ENCODE results near the gene ACTG1.

The ACTG1 gene

DNA sequence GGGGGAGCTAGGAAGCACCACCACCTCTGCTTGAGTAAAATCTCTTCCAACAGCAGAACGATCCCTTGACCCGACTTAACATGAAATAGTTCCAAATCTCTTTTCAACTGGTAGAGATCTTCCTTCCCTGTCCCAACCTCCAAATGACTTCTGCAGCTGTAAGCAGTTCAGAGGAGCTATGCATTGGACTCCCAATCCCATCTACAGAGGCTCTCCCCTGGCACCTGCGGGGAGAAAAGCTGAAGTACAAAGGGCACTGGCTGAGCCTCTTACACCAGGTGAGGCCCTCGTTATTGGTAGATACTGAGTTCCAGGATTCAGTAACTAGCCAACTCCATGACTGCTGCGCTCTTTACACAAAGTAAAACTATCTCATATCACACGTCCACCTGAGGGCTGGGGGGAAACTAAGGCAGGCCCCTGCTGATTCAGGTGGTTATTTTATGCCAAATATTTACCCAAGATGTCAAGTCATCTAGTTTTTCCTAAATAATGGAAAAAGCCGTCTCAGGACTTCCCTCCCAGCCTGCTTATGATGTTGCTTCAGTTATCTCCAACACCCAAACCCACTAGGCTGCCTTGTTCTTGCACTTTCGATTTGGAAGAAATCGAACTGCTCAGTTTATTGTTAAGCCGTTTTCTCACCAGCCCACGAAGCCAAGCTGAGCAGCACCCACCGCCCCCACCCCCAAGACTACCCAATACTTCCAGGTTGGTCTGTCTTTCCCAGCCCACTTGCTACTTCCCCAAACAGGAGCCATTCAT lies 3.2 kb downstream of the ACTG1 start:
- no peak for TF ChIP-seq CTCF (IDR thresholded peaks at IDR 0.05; ENCODE audit: insufficient read depth, low read length, poor library complexity, severe bottlenecking)
- Histone ChIP-seq H3K27me3 (replicated peaks; ENCODE audit: control insufficient read depth, insufficient read depth, low read length) (no peaks in the 10 kb centered on the region), H3K36me3 (ENCODE audit: control insufficient read depth, insufficient read depth, low read length) (peaks cover 28% of the 10 kb centered on the region), H3K4me3 (replicated peaks; ENCODE audit: low read depth, low read length) (peak overlapping the region; percentile 83)
- DNase-seq (ENCODE audit: extremely low read depth, insufficient read length), result no peak

DNA sequence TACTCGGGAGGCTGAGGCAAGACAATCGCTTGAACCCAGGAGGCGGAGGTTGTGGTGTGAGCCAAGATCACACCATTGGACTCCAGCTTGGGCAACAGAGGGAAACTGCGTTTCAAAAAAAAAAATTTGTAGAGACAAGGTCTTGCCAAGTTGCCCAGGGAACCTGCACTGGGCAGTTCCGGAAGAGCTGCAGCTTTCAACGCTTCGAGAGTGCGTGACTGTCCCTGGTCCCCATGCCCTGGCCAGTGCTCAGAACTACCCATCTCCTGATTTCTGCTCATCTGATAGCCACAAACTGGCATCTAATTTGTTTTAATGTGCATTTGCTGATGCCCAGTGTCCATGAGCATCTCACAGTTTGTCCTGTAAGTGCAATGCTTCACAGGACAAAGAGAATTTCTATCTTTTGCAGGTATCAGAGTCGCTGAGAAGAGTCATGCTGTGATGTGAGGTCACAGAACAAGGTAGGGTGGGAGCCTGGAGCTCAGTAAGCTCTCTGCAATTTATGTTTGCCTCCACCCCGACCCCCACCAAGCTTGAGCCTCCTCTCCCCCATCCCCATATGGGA lies 3.9 kb downstream of the ACTG1 start:
- no peak for TF ChIP-seq CTCF (IDR thresholded peaks at IDR 0.05; ENCODE audit: insufficient read depth, low read length, poor library complexity, severe bottlenecking)
- DNase-seq (ENCODE audit: extremely low read depth, insufficient read length), result no peak

GRCh38 chr17:81503619-81504018 lies 9.0 kb downstream of the ACTG1 start:
- H3K36me3 ChIP-seq (ENCODE audit: control insufficient read depth, insufficient read depth, low read length), result no peaks in the 10 kb centered on the region
- H3K4me3 ChIP-seq (replicated peaks; ENCODE audit: low read depth, low read length), result no peak overlapping the region
- TF ChIP-seq CTCF (IDR thresholded peaks at IDR 0.05; ENCODE audit: insufficient read depth, low read length, poor library complexity, severe bottlenecking), result no peak
- H3K27me3 ChIP-seq (replicated peaks; ENCODE audit: control insufficient read depth, insufficient read depth, low read length), result peaks cover 2% of the 10 kb centered on the region; the same call in 1 of the 2 replicates
- no peak for DNase-seq (ENCODE audit: extremely low read depth, insufficient read length)

More for the DNA sequence above, 3.9 kb downstream of the ACTG1 start:
- H3K4me3 ChIP-seq (replicated peaks; ENCODE audit: low read depth, low read length), result peak overlapping the region; percentile 83; the same call in 1 of the 2 replicates
- peaks cover 28% of the 10 kb centered on the region for H3K36me3 ChIP-seq (ENCODE audit: control insufficient read depth, insufficient read depth, low read length)
- H3K27me3 ChIP-seq (replicated peaks; ENCODE audit: control insufficient read depth, insufficient read depth, low read length), result no peaks in the 10 kb centered on the region

DNA sequence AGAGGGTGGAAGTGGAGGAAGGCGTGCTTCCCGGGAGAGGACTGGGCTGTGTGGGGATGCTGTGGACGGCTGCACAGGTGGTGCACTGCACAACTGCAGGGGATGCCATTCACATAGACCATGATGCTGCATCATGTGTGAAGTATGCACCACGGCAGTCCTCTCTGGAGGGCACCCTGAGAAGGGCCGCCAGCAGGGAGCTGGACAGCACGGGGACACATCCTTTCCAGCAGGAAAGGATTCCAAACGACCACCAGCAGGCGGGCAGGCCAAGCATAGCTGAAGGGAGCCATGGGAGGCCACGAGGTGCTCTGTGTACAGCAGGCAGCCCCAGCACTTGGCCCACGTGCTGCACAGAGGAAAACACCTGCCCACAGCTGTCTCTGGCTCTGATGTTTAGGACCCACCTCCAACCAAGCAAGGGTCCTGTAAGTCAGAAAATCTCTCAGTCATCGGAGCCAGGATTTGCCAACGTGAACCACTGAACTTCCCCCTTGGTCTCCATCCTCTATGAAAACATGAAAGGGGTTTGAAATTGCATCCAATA lies 10.1 kb downstream of the ACTG1 start:
- TF ChIP-seq CTCF (IDR thresholded peaks at IDR 0.05; ENCODE audit: insufficient read depth, low read length, poor library complexity, severe bottlenecking), result no peak
- H3K36me3 ChIP-seq (ENCODE audit: control insufficient read depth, insufficient read depth, low read length), result no peaks in the 10 kb centered on the region
- peaks cover 2% of the 10 kb centered on the region; the same call in 1 of the 2 replicates for H3K27me3 ChIP-seq (replicated peaks; ENCODE audit: control insufficient read depth, insufficient read depth, low read length)
- no peak overlapping the region for H3K4me3 ChIP-seq (replicated peaks; ENCODE audit: low read depth, low read length)
- DNase-seq (ENCODE audit: extremely low read depth, insufficient read length), result no peak

DNA sequence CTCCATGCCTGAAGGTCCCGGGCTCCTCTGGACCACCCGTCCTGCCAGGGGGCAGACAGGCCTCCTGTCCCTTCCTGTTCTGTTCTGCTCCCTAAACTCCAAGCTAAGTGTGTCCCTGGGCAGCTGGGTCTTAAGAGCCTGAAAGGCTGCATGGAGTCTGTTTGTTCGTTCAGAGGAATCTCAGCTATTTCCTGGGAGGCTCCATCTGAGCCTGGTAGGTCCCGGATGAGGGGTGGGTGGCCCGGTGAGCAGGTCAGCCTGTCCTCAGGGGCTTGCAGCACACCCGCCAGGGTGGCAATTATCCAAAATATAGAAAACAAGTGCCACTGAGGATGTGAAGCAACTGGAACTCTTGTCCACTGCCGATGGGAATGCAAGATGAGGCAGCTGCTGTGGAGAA lies 12.6 kb downstream of the ACTG1 start:
- no peak for DNase-seq (ENCODE audit: extremely low read depth, insufficient read length)
- Histone ChIP-seq H3K4me3 (replicated peaks; ENCODE audit: low read depth, low read length) (no peak overlapping the region), H3K36me3 (ENCODE audit: control insufficient read depth, insufficient read depth, low read length) (no peaks in the 10 kb centered on the region), H3K27me3 (replicated peaks; ENCODE audit: control insufficient read depth, insufficient read depth, low read length) (peaks cover 2% of the 10 kb centered on the region; the same call in 1 of the 2 replicates)
- no peak for TF ChIP-seq CTCF (IDR thresholded peaks at IDR 0.05; ENCODE audit: insufficient read depth, low read length, poor library complexity, severe bottlenecking)
